PC-9 (cell line): ENCODE data around the gene ILF2. TPM values are rescaled to one million over a fixed set of nuclear protein-coding genes. Genes with fewer than 3 reads are reported as not detected.
A peak's percentile ranks its signal among the peaks of the same experiment; 100 is the strongest.
"Not testable (repeated sequence)": the region's sequence is repeated elsewhere in the genome, so short reads cannot be mapped to it uniquely, and the experiment has no call there.

Source experiments
- BruUV-seq: library from RNA; stranded (reverse); fragments of 400-500 nt; replicated peaks from 2 replicates; lab custom pipeline; 2021; lab: Mats Ljungman, UMichigan
- CTCF ChIA-PET: fragments of 300-600 bp; sonication (Branson Sonifier 250); formaldehyde crosslinking; loops from one replicate; lab custom pipeline; 2022; ENCODE audit warnings: antibody characterized with exemption; lab: Charles Lee
- POLR2A ChIA-PET: fragments of 300-600 bp; sonication (Branson Sonifier 250); formaldehyde crosslinking; loops from one replicate; lab custom pipeline; 2022; ENCODE audit warnings: antibody characterized with exemption; ENCODE audit not compliant: unreplicated experiment; lab: Charles Lee
- DNase-seq, 2 experiments: peaks; one replicate each; pipeline versions ENCODE4 v3.0.0 to v3.0.0-alpha.2; 2015 to 2022; ENCODE audit warnings: mixed read lengths in 1 of 2
- H2AFZ ChIP-seq: fragments of 200-600 bp; sonication (generic); 2 replicates; pipeline ENCODE4 v1.8.1; 2017; ENCODE audit warnings: antibody characterized with exemption
- H3F3A ChIP-seq: fragments of 200-600 bp; sonication (generic); 2 replicates; pipeline ENCODE4 v1.8.1; 2017; ENCODE audit warnings: antibody characterized with exemption, mild to moderate bottlenecking, low read depth; ENCODE audit not compliant: insufficient read depth
- H3K27ac ChIP-seq: fragments of 200-600 bp; sonication (generic); 2 replicates; pipeline ENCODE4 v1.6.1; 2016; ENCODE audit warnings: mixed run types
- H3K27me3 ChIP-seq: fragments of 200-600 bp; sonication (generic); 2 replicates; pipeline ENCODE4 v1.6.1; 2016; ENCODE audit warnings: low read depth, mixed run types; ENCODE audit not compliant: insufficient read depth
- H3K36me3 ChIP-seq: fragments of 200-600 bp; sonication (generic); 2 replicates; pipeline ENCODE4 v1.6.1; 2016; ENCODE audit warnings: low read depth, mixed run types
- H3K4me1 ChIP-seq: fragments of 200-600 bp; sonication (generic); replicated peaks from 2 replicates; pipeline ENCODE4 v1.6.1; 2016; ENCODE audit warnings: mixed run types; ENCODE audit not compliant: insufficient read depth
- H3K4me2 ChIP-seq: fragments of 200-600 bp; sonication (generic); 2 replicates; pipeline ENCODE4 v1.6.1; 2017; ENCODE audit warnings: mixed run types
- H3K4me3 ChIP-seq: fragments of 200-600 bp; sonication (generic); 2 replicates; pipeline ENCODE4 v1.6.1; 2016; ENCODE audit warnings: mixed run types
- H3K79me2 ChIP-seq: fragments of 200-600 bp; sonication (generic); 2 replicates; pipeline ENCODE4 v1.6.1; 2017; ENCODE audit warnings: low read depth, mixed run types
- H3K9me2 ChIP-seq: fragments of 200-600 bp; sonication (generic); 2 replicates; pipeline ENCODE4 v1.8.1; 2017; ENCODE audit warnings: mild to moderate bottlenecking; ENCODE audit not compliant: insufficient read depth
- H3K9me3 ChIP-seq: fragments of 200-600 bp; sonication (generic); 2 replicates; pipeline ENCODE4 v1.8.1; 2016; ENCODE audit warnings: low read depth; ENCODE audit not compliant: insufficient read depth
- H4K20me1 ChIP-seq: fragments of 200-600 bp; sonication (generic); 2 replicates; pipeline ENCODE4 v1.8.1; 2017; ENCODE audit not compliant: insufficient read depth
- CTCF ChIP-seq: fragments of 200-600 bp; sonication (generic); conservative IDR thresholded peaks from 2 replicates; pipeline ENCODE4 v1.6.1; 2017; ENCODE audit warnings: mixed run types, antibody characterized with exemption, mild to moderate bottlenecking, moderate library complexity
- EZH2 ChIP-seq: fragments of 200-600 bp; sonication (generic); IDR thresholded peaks from 2 replicates; pipeline ENCODE4 v1.8.0; 2017; ENCODE audit warnings: antibody characterized with exemption, low read depth
- intact Hi-C: fragments of 100-400 bp; cut with micrococcal nuclease; formaldehyde crosslinking; loops from one replicate; pipeline ENCODE4 v1.10.0; 2022; ENCODE audit not compliant: unreplicated experiment
- total RNA-seq: library from RNA; stranded (reverse); gene quantifications from 2 replicates; pipeline ENCODE4 v1.2.3, GENCODE V29; 2021

Gene ILF2
- total RNA-seq, 1 experiment from 2014 or later, result 145 TPM

- CTCF ChIA-PET, result no interaction called here
- Histone ChIP-seq H3K9me3 (no peaks in the 10 kb centered on the region), H3F3A (peaks cover 10% of the 10 kb centered on the region; the same call in 1 of the 2 replicates), H3K79me2 (no peaks in the 10 kb centered on the region), H3K27me3 (peaks cover 9% of the 10 kb centered on the region; the same call in 1 of the 2 replicates), H2AFZ (peak within 1 kb of the TSS; percentile 64; the same call in 1 of the 2 replicates), H3K36me3 (no peaks in the 10 kb centered on the region), H3K4me2 (peak within 1 kb of the TSS; percentile 80), H3K4me3 (peak within 1 kb of the TSS; percentile 39; the same call in 1 of the 2 replicates), H3K9me2 (no peaks in the 10 kb centered on the region), H3K4me1 (no peaks in the 10 kb centered on the region), H4K20me1 (no peaks in the 10 kb centered on the region), H3K27ac (no peak within 1 kb of the TSS)
- TF ChIP-seq CTCF (no peak), EZH2 (no peak)
- POLR2A ChIA-PET, result interaction anchor here (0.7 kb wide), 1 partner anchor 66 kb away, joined by 3 read pairs; the partner anchor contains the start of gene S100A16
- BruUV-seq, result no TSS peak
- DNase-seq, result no peak
- intact Hi-C loops, result loop anchor here (5.0 to 10.0 kb wide), 2 partner anchors 49 to 324 kb away; partner anchors contain the start of genes INTS3 and S100A9
These were observed 7.9 kb upstream of the ILF2 start, which contains the start of gene NPR1 for GRCh38 chr1:153678519-153679336. NPR1 (plus strand) TSS chr1:153678688; CDS start chr1:153679109, 421 bp downstream.

GRCh38 chr1:153677718-153678518 is 7.1 kb upstream of the ILF2 start:
- H3K9me3 ChIP-seq, result no peaks in the 10 kb centered on the region
- H3K27ac ChIP-seq, result no peak overlapping the region
- H3K9me2 ChIP-seq, result no peaks in the 10 kb centered on the region
- no peak overlapping the region for H2AFZ ChIP-seq
- no peaks in the 10 kb centered on the region for H3K36me3 ChIP-seq
- BruUV-seq, result no TSS peak
- intact Hi-C loops, result loop anchor here (1.0 to 10.0 kb wide), 3 partner anchors 49 to 323 kb away; partner anchors contain the start of genes INTS3 and S100A9
- ChIA-PET CTCF (no interaction called here), POLR2A (interaction anchor here (0.7 kb wide), 2 partner anchors 54 to 133 kb away, joined by 4 read pairs; no protein-coding TSS in a partner anchor)
- H4K20me1 ChIP-seq, result no peaks in the 10 kb centered on the region
- peak in 1 of 2 experiments; percentile 38 for DNase-seq
- peaks cover 13% of the 10 kb centered on the region for H3F3A ChIP-seq
- H3K4me1 ChIP-seq, result no peaks in the 10 kb centered on the region
- H3K4me2 ChIP-seq, result peak overlapping the region; percentile 80
- H3K79me2 ChIP-seq, result no peaks in the 10 kb centered on the region
- peak overlapping the region; percentile 39; the same call in 1 of the 2 replicates for H3K4me3 ChIP-seq
- H3K27me3 ChIP-seq, result peaks cover 9% of the 10 kb centered on the region; the same call in 1 of the 2 replicates
- TF ChIP-seq EZH2, result no peak
- peak; percentile 94 for TF ChIP-seq CTCF

- BruUV-seq, result no TSS peak
- peaks cover 41% of the 10 kb centered on the region for H3F3A ChIP-seq
- no peak overlapping the region for H2AFZ ChIP-seq
- H3K27ac ChIP-seq, result 0 out of 2 replicates have a peak overlapping the region, but pooled peaks have one; percentile 1
- peaks cover 11% of the 10 kb centered on the region for H3K36me3 ChIP-seq
- POLR2A ChIA-PET, result interaction anchor here (0.7 kb wide), 1 partner anchor 58 kb away, joined by 10 read pairs; no protein-coding TSS in a partner anchor
- peaks cover 13% of the 10 kb centered on the region for H3K4me1 ChIP-seq
- H3K79me2 ChIP-seq, result peaks cover 23% of the 10 kb centered on the region
- no peak for DNase-seq
- 0 out of 2 replicates have a peak, but pooled peaks cover 6% of the 10 kb centered on the region for H4K20me1 ChIP-seq
- intact Hi-C loops, result loop anchor here (5.0 to 10.0 kb wide), 3 partner anchors 314 to 599 kb away; partner anchors contain the start of genes HAX1, RAB13 and S100A9
- no peak overlapping the region for H3K4me2 ChIP-seq
- CTCF ChIA-PET, result interaction anchor here (0.7 kb wide), 1 partner anchor 314 kb away, joined by 7 read pairs; no protein-coding TSS in a partner anchor
- H3K9me2 ChIP-seq, result no peaks in the 10 kb centered on the region
- H3K4me3 ChIP-seq, result no peak overlapping the region
- peaks cover 4% of the 10 kb centered on the region; the same call in 1 of the 2 replicates for H3K27me3 ChIP-seq
- no peaks in the 10 kb centered on the region for H3K9me3 ChIP-seq
- TF ChIP-seq EZH2, result no peak
- TF ChIP-seq CTCF, result no peak
These were observed 2.7 kb upstream of the ILF2 start for GRCh38 chr1:153673511-153673910.

- H3K9me2 ChIP-seq, BruUV-seq, H4K20me1 ChIP-seq, H3K27me3 ChIP-seq, H3K9me3 ChIP-seq: not testable (repeated sequence)
- ChIA-PET CTCF (interaction anchor here (0.6 kb wide), 2 partner anchors 169 to 1324 kb away, joined by 3 read pairs; no protein-coding TSS in a partner anchor), POLR2A (interaction anchor here (0.6 to 0.7 kb wide), 7 partner anchors 36 to 306 kb away, joined by 3 to 7 read pairs (median 5); partner anchors contain the start of genes CREB3L4 and JTB)
- peak overlapping the region; percentile 45 for H3K4me3 ChIP-seq
- H3K4me1 ChIP-seq, result peaks cover 13% of the 10 kb centered on the region
- peaks cover 39% of the 10 kb centered on the region for H3K79me2 ChIP-seq
- H2AFZ ChIP-seq, result peak overlapping the region; percentile 88
- peak overlapping the region; percentile 72 for H3K27ac ChIP-seq
- H3K4me2 ChIP-seq, result peak overlapping the region; percentile 59
- peaks cover 28% of the 10 kb centered on the region for H3K36me3 ChIP-seq
- intact Hi-C loops, result loop anchor here (1.0 to 10.0 kb wide), 8 partner anchors 37 to 601 kb away; partner anchors contain the start of genes CHTOP, HAX1, RAB13 and S100A9
- peaks cover 53% of the 10 kb centered on the region for H3F3A ChIP-seq
- peak in 1 of 2 experiments; percentile 48 for DNase-seq
These were observed 998 bp upstream of the ILF2 start for GRCh38 chr1:153671628-153672353.
